Endothelial cell (in vitro differentiated cells): ENCODE measurements around the gene METTL3. TPM values are rescaled to one million over a fixed set of nuclear protein-coding genes. Genes with fewer than 3 reads are reported as not detected.
A peak's percentile ranks its signal among the peaks of the same experiment; 100 is the strongest.
"Not testable (repeated sequence)": the region's sequence is repeated elsewhere in the genome, so short reads cannot be mapped to it uniquely, and the experiment has no call there.

Experiments
- DNase-seq: peaks from one replicate; pipeline ENCODE4 v3.0.0; 2021; ENCODE audit warnings: low spot score
- H3K27ac Mint-ChIP-seq: one replicate; pipeline ENCODE4 v1.8.0; 2021; ENCODE audit warnings: mixed read lengths, inconsistent platforms; ENCODE audit not compliant: unreplicated experiment
- H3K27me3 Mint-ChIP-seq: one replicate; pipeline ENCODE4 v1.8.0; 2021; ENCODE audit warnings: mild to moderate bottlenecking, moderate library complexity, mixed read lengths, inconsistent platforms; ENCODE audit not compliant: unreplicated experiment
- H3K36me3 Mint-ChIP-seq: one replicate; pipeline ENCODE4 v1.8.0; 2021; ENCODE audit warnings: mild to moderate bottlenecking, low read depth, mixed read lengths, inconsistent platforms; ENCODE audit not compliant: unreplicated experiment
- H3K4me1 Mint-ChIP-seq: one replicate; pipeline ENCODE4 v1.8.0; 2021; ENCODE audit warnings: mild to moderate bottlenecking, mixed read lengths, inconsistent platforms; ENCODE audit not compliant: unreplicated experiment
- H3K4me3 Mint-ChIP-seq: one replicate; pipeline ENCODE4 v1.8.0; 2021; ENCODE audit warnings: mild to moderate bottlenecking, mixed read lengths, inconsistent platforms; ENCODE audit not compliant: unreplicated experiment
- H3K9me3 Mint-ChIP-seq: one replicate; pipeline ENCODE4 v1.8.0; 2021; ENCODE audit warnings: mixed read lengths, inconsistent platforms; ENCODE audit not compliant: unreplicated experiment
- CTCF ChIP-seq: fragments of 200-600 bp; sonication (generic); IDR thresholded peaks from one replicate; pipeline ENCODE4 v1.5.0; 2021; ENCODE audit warnings: antibody characterized with exemption; ENCODE audit not compliant: unreplicated experiment
- total RNA-seq: library from RNA; stranded (reverse); fragmentation: NEBNext Ultra II Directional; extraction: Animal tissue kit (Norgen Biotek cat#: 25700); gene quantifications from one replicate; pipeline ENCODE4 v1.2.1, GENCODE V29; 2021; ENCODE audit not compliant: unreplicated experiment

The METTL3 gene
- total RNA-seq, 1 donor from 2014 or later, result 46.1 TPM

GRCh38 chr14:21553266-21553665 is 42.1 kb upstream of the METTL3 start:
- H3K36me3 Mint-ChIP-seq, result no peaks in the 10 kb centered on the region
- H3K4me1 Mint-ChIP-seq, result peaks cover 5% of the 10 kb centered on the region
- H3K27me3 Mint-ChIP-seq, result peaks cover 2% of the 10 kb centered on the region
- no peaks in the 10 kb centered on the region for H3K9me3 Mint-ChIP-seq
- no peak for TF ChIP-seq CTCF
- no peak overlapping the region for H3K27ac Mint-ChIP-seq
- no peak overlapping the region for H3K4me3 Mint-ChIP-seq
- no peak for DNase-seq

- not testable (repeated sequence) for H3K27ac Mint-ChIP-seq, H3K9me3 Mint-ChIP-seq, DNase-seq
These were observed 33.4 kb upstream of the METTL3 start for GRCh38 chr14:21544588-21544987.

GRCh38 chr14:21543963-21544362 is 32.8 kb upstream of the METTL3 start:
- Mint-ChIP-seq H3K4me1 (peaks cover 14% of the 10 kb centered on the region), H3K4me3 (no peak overlapping the region), H3K9me3 (no peaks in the 10 kb centered on the region), H3K27me3 (peaks cover 11% of the 10 kb centered on the region), H3K36me3 (no peaks in the 10 kb centered on the region), H3K27ac (peak overlapping the region; percentile 65)
- no peak for TF ChIP-seq CTCF
- no peak for DNase-seq

More at GRCh38 chr14:21544588-21544987, 33.4 kb upstream of the METTL3 start:
- not testable (repeated sequence) for H3K36me3 Mint-ChIP-seq, H3K27me3 Mint-ChIP-seq, H3K4me3 Mint-ChIP-seq, H3K4me1 Mint-ChIP-seq

- Mint-ChIP-seq H3K27me3 (peaks cover 11% of the 10 kb centered on the region), H3K4me1 (peaks cover 17% of the 10 kb centered on the region), H3K9me3 (no peaks in the 10 kb centered on the region), H3K4me3 (no peak overlapping the region), H3K36me3 (no peaks in the 10 kb centered on the region), H3K27ac (peak overlapping the region; percentile 65)
- no peak for TF ChIP-seq CTCF
- no peak for DNase-seq
These were observed 32.4 kb upstream of the METTL3 start for GRCh38 chr14:21543521-21543960.

GRCh38 chr14:21541413-21542074 is 30.4 kb upstream of the METTL3 start:
- H3K4me3 Mint-ChIP-seq, result no peak overlapping the region
- no peak for DNase-seq
- H3K36me3 Mint-ChIP-seq, result no peaks in the 10 kb centered on the region
- TF ChIP-seq CTCF, result no peak
- H3K4me1 Mint-ChIP-seq, result peaks cover 22% of the 10 kb centered on the region
- no peaks in the 10 kb centered on the region for H3K9me3 Mint-ChIP-seq
- no peak overlapping the region for H3K27ac Mint-ChIP-seq
- H3K27me3 Mint-ChIP-seq, result peaks cover 10% of the 10 kb centered on the region
